Globus pallidus (tissue), 1 donor: ENCODE results near the gene LYZL6.
"Not testable (repeated sequence)": the region's sequence is repeated elsewhere in the genome, so short reads cannot be mapped to it uniquely, and the experiment has no call there.

Experiments
- DNase-seq: peaks from one replicate; pipeline ENCODE4 v3.0.0-alpha.2; 2015; ENCODE audit warnings: low spot score

Gene LYZL6

GRCh38 chr17:35944151-35944550, 638 bp upstream of the LYZL6 start:
- DNase-seq: no peak

GRCh38 chr17:35942588-35943186, 826 bp downstream of the LYZL6 start:
- no peak for DNase-seq

- DNase-seq: not testable (repeated sequence)
Measured at GRCh38 chr17:35938492-35938891, 5.0 kb downstream of the LYZL6 start.

GRCh38 chr17:35936063-35936462, 7.5 kb downstream of the LYZL6 start:
- no peak for DNase-seq

GRCh38 chr17:35934760-35935159, 8.8 kb downstream of the LYZL6 start:
- DNase-seq: no peak

- DNase-seq: no peak
Measured at GRCh38 chr17:35932586-35932985, 10.9 kb downstream of the LYZL6 start.

GRCh38 chr17:35931794-35932425, 11.6 kb downstream of the LYZL6 start:
- DNase-seq: peak; percentile 15

GRCh38 chr17:35930211-35931065, 13.1 kb downstream of the LYZL6 start, which contains the start of gene RDM1:
Gene RDM1 (minus strand): TSS chr17:35930773. CDS start chr17:35930727, 46 bp downstream.
- DNase-seq: no peak

GRCh38 chr17:35927714-35928113, 15.8 kb downstream of the LYZL6 start:
- DNase-seq: no peak

GRCh38 chr17:35923609-35924114, 19.9 kb downstream of the LYZL6 start:
- DNase-seq: no peak

- DNase-seq: no peak
Measured at GRCh38 chr17:35920229-35920628, 23.3 kb downstream of the LYZL6 start.

GRCh38 chr17:35918665-35919064, 24.8 kb downstream of the LYZL6 start:
- no peak for DNase-seq

GRCh38 chr17:35917519-35918213, 25.8 kb downstream of the LYZL6 start:
- no peak for DNase-seq

GRCh38 chr17:35915153-35915964, 28.2 kb downstream of the LYZL6 start:
- DNase-seq: no peak

GRCh38 chr17:35914354-35914753, 29.2 kb downstream of the LYZL6 start:
- DNase-seq: no peak

- DNase-seq: no peak
Measured at GRCh38 chr17:35913609-35914008, 29.9 kb downstream of the LYZL6 start.

GRCh38 chr17:35912942-35913341, 30.6 kb downstream of the LYZL6 start:
- no peak for DNase-seq

- no peak for DNase-seq
Measured at GRCh38 chr17:35912339-35912912, 31.1 kb downstream of the LYZL6 start.

- no peak for DNase-seq
Measured at GRCh38 chr17:35909408-35909807, 34.1 kb downstream of the LYZL6 start.

- no peak for DNase-seq
Measured at GRCh38 chr17:35907691-35908090, 35.8 kb downstream of the LYZL6 start.
